ENCODE data around the gene CYP19A1. TPM values are rescaled to one million over a fixed set of nuclear protein-coding genes. Genes with fewer than 3 reads are reported as not detected.

CYP19A1 gene
- total and polyA plus RNA-seq, 2 of the 8 experiments (the other 6 are each of a cell fraction or from before 2014, with no cell fraction given) = not detected

GRCh38 chr15:51341366-51342226, 3.2 kb upstream of the CYP19A1 start, which contains the start of gene GLDN (continued):
- TF ChIP-seq SIN3A (conservative IDR thresholded peaks at IDR 0.05 in 1 of 2, IDR thresholded peaks at IDR 0.05 in 1 of 2; ENCODE audit: low read depth in 1 of 2, low read length in 2 of 2) (0 out of 4 replicates have a peak, but pooled peaks of 1 of the 2 experiments have one; percentile 25), KDM5A (IDR thresholded peaks at IDR 0.05; ENCODE audit: low read length) (no peak), SUZ12 (IDR thresholded peaks at IDR 0.05; ENCODE audit: low read length) (peak; percentile 80), SP4 (IDR thresholded peaks at IDR 0.05; ENCODE audit: low read length) (no peak), CREB1 (IDR thresholded peaks at IDR 0.05) (peak; percentile 77), RBBP5 (IDR thresholded peaks at IDR 0.05; ENCODE audit: borderline replicate concordance, low read depth, low read length) (no peak), ZNF274 (IDR thresholded peaks at IDR 0.05; ENCODE audit: borderline replicate concordance, extremely low read depth, low read length) (no peak), NRF1 (IDR thresholded peaks at IDR 0.05; ENCODE audit: low read depth, low read length) (no peak), TAF1 (IDR thresholded peaks at IDR 0.05; ENCODE audit: low read depth, low read length) (no peak), SP2 (IDR thresholded peaks at IDR 0.05; ENCODE audit: low read length) (no peak), TCF12 (IDR thresholded peaks at IDR 0.05; ENCODE audit: low read depth, low read length) (no peak), ASH2L (IDR thresholded peaks at IDR 0.05; ENCODE audit: low read length) (peak; percentile 36), BACH1 (IDR thresholded peaks at IDR 0.05; ENCODE audit: low read length) (no peak), POU5F1 (IDR thresholded peaks at IDR 0.05; ENCODE audit: low read depth, low read length) (no peak), CEBPB (IDR thresholded peaks at IDR 0.05; ENCODE audit: low read depth, low read length) (no peak), YY1 (IDR thresholded peaks at IDR 0.05; ENCODE audit: low read depth, low read length) (no peak), TBP (IDR thresholded peaks at IDR 0.05; ENCODE audit: low read depth, low read length) (no peak), EZH2 (IDR thresholded peaks at IDR 0.05; ENCODE audit: low read depth, low read length, severe bottlenecking) (peak; percentile 68)
